Suprapubic skin (tissue), 3 donors: ENCODE measurements around the gene RPH3AL.

Source experiments
- CTCF ChIP-seq, 2 donors: fragments of 200-600 bp in 1 of 2; fragments of 450-650 bp in 1 of 2; sonication (generic) in 1 of 2; IDR thresholded peaks; one replicate each; pipeline ENCODE4 v1.5.1; 2016 to 2019; ENCODE audit warnings: antibody characterized with exemption in 2 of 2, mild to moderate bottlenecking in 1 of 2, moderate library complexity in 1 of 2
- POLR2A ChIP-seq, 2 donors: fragments of 450-650 bp; IDR thresholded peaks; one replicate each; pipeline ENCODE4 v1.6.1; 2017; ENCODE audit warnings: antibody characterized with exemption in 2 of 2, mild to moderate bottlenecking in 2 of 2, moderate library complexity in 2 of 2

- TF ChIP-seq POLR2A (IDR thresholded peaks at IDR 0.05) (no peak), CTCF (IDR thresholded peaks at IDR 0.05) (no peak)
Measured at GRCh38 chr17:390025-390424, 37.4 kb upstream of the RPH3AL start.
